Upper lobe of right lung (tissue), 1 donor: ENCODE data around the gene TLK2. TPM values are rescaled to one million over a fixed set of nuclear protein-coding genes. Genes with fewer than 3 reads are reported as not detected.

Experiments
- ATAC-seq: fragments of 200-7000 bp; cut with Tn5 transposase; one replicate; pipeline ENCODE4 v1.9.1; 2020; ENCODE audit warnings: mild to moderate bottlenecking, moderate library complexity
- DNase-seq: peaks from one replicate; pipeline ENCODE4 v3.0.0-alpha.2; 2020
- H3K27ac ChIP-seq: fragments of 200-600 bp; one replicate; pipeline ENCODE4 v1.8.0; 2022
- H3K27me3 ChIP-seq: fragments of 200-600 bp; one replicate; pipeline ENCODE4 v1.8.0; 2022; ENCODE audit warnings: mild to moderate bottlenecking
- H3K36me3 ChIP-seq: fragments of 200-600 bp; one replicate; pipeline ENCODE4 v1.8.0; 2022
- H3K4me1 ChIP-seq: fragments of 200-600 bp; one replicate; pipeline ENCODE4 v1.8.0; 2022
- H3K4me3 ChIP-seq: fragments of 200-600 bp; one replicate; pipeline ENCODE4 v1.8.0; 2022; ENCODE audit warnings: mild to moderate bottlenecking
- H3K9me3 ChIP-seq: fragments of 200-600 bp; one replicate; pipeline ENCODE4 v1.8.0; 2022
- intact Hi-C: fragments of 100-400 bp; cut with DNase I; formaldehyde crosslinking; loops from one replicate; pipeline ENCODE4 v1.11.0; 2022
- total RNA-seq: library from RNA; stranded (reverse); fragmentation: NEBNext Ultra II Directional; extraction: Animal tissue kit (Norgen Biotek cat#: 25700); gene quantifications from one replicate; pipeline ENCODE4 v1.2.1, GENCODE V29; 2021
- TF ChIP-seq, protein P1 (sequence below): fragments of 200-600 bp; IDR thresholded peaks from one replicate; pipeline ENCODE4 v1.8.0; 2022; ENCODE audit warnings: antibody characterized with exemption
- donor health status: DM: no; HTN: yes; CAD: no; lungs with severe emphysema.

TLK2 gene
- total RNA-seq, 1 donor from 2014 or later = 38.4 TPM

DNA sequence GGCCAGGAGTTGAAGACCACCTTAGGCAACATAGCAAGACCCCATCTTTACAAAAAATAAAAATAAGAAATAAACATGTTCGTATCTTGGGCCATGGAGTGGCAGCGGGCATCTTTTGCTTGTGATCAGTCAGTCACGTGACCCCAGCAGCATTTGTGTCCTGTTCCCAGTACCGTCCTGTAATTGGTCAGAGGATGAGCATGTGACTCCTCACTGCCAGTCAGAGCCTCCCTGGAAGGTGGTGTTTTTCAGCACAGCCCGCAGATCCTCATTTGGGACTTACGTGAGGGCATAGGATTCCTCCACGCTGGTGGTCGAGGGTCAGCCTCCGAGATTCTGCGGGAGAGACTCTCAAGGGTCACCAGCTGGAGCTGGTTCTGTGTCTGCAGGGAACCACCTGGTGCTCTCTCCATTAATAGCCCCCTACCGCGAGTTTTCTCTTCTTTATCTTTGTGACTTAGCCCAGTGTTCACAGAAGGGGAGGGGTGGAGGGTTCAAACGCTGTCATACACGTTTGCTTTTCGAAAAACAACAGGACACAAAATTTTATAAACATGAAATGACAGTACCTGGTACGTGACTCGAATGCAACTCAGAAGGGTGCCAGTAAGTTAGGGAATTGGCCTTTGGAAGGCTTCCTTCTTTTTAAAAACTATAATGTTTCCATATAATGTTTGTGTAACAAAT, 166.0 kb downstream of the TLK2 start:
- H3K27ac ChIP-seq = no peak overlapping the region
- TF ChIP-seq, protein P1, sequence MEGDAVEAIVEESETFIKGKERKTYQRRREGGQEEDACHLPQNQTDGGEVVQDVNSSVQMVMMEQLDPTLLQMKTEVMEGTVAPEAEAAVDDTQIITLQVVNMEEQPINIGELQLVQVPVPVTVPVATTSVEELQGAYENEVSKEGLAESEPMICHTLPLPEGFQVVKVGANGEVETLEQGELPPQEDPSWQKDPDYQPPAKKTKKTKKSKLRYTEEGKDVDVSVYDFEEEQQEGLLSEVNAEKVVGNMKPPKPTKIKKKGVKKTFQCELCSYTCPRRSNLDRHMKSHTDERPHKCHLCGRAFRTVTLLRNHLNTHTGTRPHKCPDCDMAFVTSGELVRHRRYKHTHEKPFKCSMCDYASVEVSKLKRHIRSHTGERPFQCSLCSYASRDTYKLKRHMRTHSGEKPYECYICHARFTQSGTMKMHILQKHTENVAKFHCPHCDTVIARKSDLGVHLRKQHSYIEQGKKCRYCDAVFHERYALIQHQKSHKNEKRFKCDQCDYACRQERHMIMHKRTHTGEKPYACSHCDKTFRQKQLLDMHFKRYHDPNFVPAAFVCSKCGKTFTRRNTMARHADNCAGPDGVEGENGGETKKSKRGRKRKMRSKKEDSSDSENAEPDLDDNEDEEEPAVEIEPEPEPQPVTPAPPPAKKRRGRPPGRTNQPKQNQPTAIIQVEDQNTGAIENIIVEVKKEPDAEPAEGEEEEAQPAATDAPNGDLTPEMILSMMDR = no peak
- H3K4me3 ChIP-seq = no peak overlapping the region
- no peaks in the 10 kb centered on the region for H3K9me3 ChIP-seq
- H3K4me1 ChIP-seq = peaks cover 13% of the 10 kb centered on the region
- intact Hi-C loops = no loop called here
- H3K27me3 ChIP-seq = no peaks in the 10 kb centered on the region
- no peaks in the 10 kb centered on the region for H3K36me3 ChIP-seq
- DNase-seq (peak; percentile 43), ATAC-seq (no peak)

DNA sequence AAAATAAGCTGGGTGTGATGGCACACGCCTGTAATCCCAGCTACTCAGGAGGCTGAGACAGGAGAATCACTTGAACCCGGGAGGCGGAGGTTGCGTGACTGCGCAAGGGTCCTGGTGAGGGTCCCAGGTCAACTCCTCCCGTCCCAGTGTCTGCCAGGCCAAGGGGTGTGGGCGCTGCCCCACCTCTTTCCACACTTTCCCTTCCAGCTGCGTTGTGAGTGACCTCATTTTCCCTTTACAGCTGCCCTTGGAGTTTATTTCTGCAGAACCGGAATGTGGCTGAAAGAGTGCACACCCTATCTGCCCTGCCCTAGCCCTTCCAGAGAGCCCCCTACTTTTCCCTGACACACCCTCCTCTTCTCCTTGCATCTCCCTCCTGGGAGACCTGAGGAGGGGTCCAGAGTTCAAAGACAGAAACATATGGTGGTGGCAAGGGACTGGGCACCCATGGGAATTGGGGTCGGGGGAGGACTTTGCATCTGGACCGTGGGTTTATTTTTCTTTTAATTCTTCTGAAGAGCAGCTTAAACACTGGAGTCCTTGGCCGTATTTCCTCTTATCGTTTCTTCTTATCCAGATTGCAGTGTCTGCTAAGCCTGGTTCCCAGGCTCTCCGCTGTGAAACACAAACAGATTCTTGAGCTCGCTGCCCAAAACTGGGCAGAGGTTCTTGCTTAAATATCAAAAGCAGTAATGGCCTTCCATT, 169.8 kb downstream of the TLK2 start:
- Histone ChIP-seq H3K9me3 (no peaks in the 10 kb centered on the region), H3K27me3 (no peaks in the 10 kb centered on the region), H3K4me3 (no peak overlapping the region), H3K4me1 (peaks cover 26% of the 10 kb centered on the region), H3K36me3 (no peaks in the 10 kb centered on the region), H3K27ac (peak overlapping the region; percentile 74)
- ATAC-seq = no peak
- TF ChIP-seq, protein P1 = no peak
- intact Hi-C loops = no loop called here
- peak; percentile 16 for DNase-seq

DNA sequence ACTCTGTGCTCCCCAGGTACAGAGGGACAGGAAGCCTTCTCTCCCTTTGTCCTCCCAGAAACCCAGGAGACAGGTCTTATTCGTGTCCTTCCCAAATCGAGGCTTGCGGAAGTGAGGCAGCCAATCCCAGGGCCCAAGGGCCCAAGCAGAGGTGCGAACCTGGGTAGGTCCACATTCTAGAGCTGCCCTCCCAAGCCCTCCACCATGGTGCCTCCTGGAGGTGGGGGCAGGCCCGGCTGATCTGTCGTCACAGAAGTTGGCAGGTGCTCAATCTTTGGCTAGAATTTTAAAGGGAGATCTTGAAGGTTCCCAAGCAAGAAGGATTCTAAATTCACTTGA, 170.3 kb downstream of the TLK2 start:
- Histone ChIP-seq H3K27me3 (no peaks in the 10 kb centered on the region), H3K9me3 (no peaks in the 10 kb centered on the region), H3K4me3 (no peak overlapping the region), H3K36me3 (no peaks in the 10 kb centered on the region), H3K27ac (peak overlapping the region; percentile 74), H3K4me1 (peaks cover 31% of the 10 kb centered on the region)
- DNase-seq = peak; percentile 54
- no peak for ATAC-seq
- intact Hi-C loops = no loop called here
- TF ChIP-seq, protein P1 = no peak

DNA sequence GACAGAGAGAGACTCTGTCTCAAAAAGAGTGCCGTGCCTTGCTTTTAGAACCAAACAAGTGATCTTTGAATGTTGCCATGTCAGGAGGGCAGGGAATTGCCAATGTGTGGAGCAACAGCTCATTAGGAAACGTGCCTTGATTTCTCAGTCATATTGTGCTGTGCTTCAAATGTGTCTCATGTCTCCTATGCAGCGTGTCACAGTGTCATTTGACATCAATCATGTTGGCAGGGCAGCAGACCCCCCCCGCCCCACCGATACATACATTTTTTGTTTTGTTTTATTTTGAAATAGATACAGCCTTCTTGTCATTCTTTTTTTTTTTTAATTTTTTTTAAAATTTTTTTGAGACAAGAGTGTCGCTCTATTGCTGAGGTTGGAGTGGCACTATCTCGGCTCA, 170.9 kb downstream of the TLK2 start:
- Histone ChIP-seq H3K27ac (no peak overlapping the region), H3K4me1 (peaks cover 36% of the 10 kb centered on the region), H3K4me3 (no peak overlapping the region), H3K27me3 (no peaks in the 10 kb centered on the region), H3K36me3 (no peaks in the 10 kb centered on the region), H3K9me3 (no peaks in the 10 kb centered on the region)
- ATAC-seq = no peak
- intact Hi-C loops = no loop called here
- DNase-seq = peak; percentile 25
- TF ChIP-seq, protein P1 = no peak

DNA sequence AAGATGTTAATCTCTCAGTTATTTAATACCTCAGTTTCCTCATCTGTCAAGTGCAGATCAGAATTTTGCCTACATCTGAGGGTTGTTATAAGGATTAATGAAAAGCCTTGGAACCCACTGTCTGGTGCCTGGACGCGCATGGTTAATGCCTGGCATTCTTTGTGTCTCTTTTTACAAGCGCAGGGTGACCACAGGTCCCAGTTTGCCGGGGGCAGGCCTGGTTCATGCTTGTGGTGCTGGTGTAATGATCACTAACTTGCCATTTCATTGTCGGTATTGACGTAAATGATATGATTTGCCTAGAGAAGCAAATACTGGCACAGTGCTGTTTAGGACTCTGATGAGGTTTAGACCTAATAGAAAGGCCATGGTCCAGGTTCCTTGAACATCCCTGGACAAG, 172.0 kb downstream of the TLK2 start:
- peak; percentile 17 for DNase-seq
- Histone ChIP-seq H3K36me3 (no peaks in the 10 kb centered on the region), H3K4me1 (peaks cover 41% of the 10 kb centered on the region), H3K4me3 (no peak overlapping the region), H3K9me3 (no peaks in the 10 kb centered on the region), H3K27ac (peak overlapping the region; percentile 86), H3K27me3 (no peaks in the 10 kb centered on the region)
- ATAC-seq = no peak
- TF ChIP-seq, protein P1 = no peak
- intact Hi-C loops = no loop called here
